ENCODE measurements around the gene MCF2L.

DNA sequence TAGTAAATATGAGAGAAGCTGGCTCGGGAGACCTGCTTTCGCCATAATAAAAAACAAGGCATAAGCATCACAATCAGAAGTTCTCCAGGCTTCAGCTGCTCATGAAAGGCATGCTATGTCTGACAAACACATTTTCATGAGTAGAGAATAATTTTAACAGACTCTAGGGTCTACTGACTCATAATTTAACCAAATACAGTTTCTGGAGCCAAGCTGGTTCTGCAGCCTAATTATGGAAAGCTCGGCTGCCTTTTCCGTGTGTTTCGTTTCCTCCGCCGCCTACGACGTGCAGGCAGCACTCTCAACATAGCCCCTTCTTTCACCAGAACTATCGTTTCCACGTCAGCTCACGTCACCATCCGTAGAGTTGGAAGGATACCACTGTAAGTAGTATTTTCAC is 5.7 kb downstream of the MCF2L start:
- TF ChIP-seq, protein P1, sequence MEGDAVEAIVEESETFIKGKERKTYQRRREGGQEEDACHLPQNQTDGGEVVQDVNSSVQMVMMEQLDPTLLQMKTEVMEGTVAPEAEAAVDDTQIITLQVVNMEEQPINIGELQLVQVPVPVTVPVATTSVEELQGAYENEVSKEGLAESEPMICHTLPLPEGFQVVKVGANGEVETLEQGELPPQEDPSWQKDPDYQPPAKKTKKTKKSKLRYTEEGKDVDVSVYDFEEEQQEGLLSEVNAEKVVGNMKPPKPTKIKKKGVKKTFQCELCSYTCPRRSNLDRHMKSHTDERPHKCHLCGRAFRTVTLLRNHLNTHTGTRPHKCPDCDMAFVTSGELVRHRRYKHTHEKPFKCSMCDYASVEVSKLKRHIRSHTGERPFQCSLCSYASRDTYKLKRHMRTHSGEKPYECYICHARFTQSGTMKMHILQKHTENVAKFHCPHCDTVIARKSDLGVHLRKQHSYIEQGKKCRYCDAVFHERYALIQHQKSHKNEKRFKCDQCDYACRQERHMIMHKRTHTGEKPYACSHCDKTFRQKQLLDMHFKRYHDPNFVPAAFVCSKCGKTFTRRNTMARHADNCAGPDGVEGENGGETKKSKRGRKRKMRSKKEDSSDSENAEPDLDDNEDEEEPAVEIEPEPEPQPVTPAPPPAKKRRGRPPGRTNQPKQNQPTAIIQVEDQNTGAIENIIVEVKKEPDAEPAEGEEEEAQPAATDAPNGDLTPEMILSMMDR (IDR thresholded peaks at IDR 0.05): no peak
- TF ChIP-seq POLR2A (IDR thresholded peaks at IDR 0.05): no peak
